Kidney glomerular epithelial cell (primary cell): ENCODE data around the gene MRPL30.
"Not testable (repeated sequence)": the region's sequence is repeated elsewhere in the genome, so short reads cannot be mapped to it uniquely, and the experiment has no call there.

Experiments used
- DNase-seq: peaks from one replicate; lab custom pipeline; 2025; lab: John Stamatoyannopoulos, UW

Gene MRPL30

GRCh38 chr2:99184811-99185210 lies 3.8 kb downstream of the MRPL30 start:
- DNase-seq = no peak

GRCh38 chr2:99187011-99187410 lies 6.0 kb downstream of the MRPL30 start:
- DNase-seq = no peak

DNA sequence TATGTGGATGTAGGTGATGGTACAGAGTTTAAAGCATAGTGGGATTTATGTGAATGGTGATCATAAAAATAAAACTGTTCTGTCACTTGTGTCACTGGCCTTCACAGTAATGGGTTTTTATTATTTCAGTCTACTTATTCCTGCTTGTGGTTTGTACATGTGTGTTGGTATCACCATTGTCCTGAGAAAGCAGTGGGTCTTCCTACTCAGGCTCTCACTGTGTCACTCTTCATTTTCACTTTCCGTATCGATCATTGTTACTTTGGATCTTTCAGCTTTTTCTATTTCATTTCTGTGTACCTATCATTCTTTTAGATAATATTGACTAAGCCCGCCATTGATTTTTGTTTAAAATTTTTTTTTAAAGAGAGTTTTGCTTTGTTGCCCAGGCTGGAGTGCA lies 7.4 kb downstream of the MRPL30 start:
- DNase-seq = no peak

DNA sequence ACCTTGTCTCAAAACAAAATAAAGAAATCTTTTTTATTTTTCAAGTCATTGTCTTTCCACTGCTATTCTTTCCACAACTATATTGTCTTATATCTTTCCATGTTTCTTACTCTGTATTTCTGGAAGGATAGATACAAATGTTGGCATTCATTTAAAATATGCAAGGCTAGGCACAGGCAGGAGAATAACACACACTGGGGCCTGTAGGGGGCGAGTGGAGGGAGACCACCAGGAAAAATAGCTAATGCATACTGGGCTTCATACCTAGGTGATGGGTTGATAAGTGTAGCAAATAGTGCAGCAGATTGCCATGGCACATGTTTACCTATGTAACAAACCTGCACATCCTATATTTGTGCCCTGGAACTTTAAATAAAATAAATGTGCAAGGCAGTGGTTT lies 9.6 kb downstream of the MRPL30 start:
- no peak for DNase-seq

DNA sequence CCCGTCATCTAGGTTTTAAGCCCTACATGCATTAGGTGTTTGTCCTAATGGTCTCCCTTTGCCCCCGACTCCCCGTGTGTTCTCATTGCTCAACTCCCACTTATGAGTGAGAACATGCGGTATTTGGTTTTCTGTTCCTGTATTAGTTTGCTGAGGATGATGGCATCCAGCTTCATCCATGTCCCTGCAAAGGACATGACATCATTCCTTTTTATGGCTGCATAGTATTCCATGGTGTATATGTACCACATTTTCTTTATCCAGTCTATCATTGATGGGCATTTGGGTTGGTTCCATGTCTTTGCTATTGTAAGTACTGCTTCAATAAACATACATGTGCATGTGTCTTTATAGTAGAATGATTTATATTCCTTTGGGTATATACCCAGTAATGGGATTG lies 11.4 kb downstream of the MRPL30 start:
- DNase-seq = not testable (repeated sequence)

DNA sequence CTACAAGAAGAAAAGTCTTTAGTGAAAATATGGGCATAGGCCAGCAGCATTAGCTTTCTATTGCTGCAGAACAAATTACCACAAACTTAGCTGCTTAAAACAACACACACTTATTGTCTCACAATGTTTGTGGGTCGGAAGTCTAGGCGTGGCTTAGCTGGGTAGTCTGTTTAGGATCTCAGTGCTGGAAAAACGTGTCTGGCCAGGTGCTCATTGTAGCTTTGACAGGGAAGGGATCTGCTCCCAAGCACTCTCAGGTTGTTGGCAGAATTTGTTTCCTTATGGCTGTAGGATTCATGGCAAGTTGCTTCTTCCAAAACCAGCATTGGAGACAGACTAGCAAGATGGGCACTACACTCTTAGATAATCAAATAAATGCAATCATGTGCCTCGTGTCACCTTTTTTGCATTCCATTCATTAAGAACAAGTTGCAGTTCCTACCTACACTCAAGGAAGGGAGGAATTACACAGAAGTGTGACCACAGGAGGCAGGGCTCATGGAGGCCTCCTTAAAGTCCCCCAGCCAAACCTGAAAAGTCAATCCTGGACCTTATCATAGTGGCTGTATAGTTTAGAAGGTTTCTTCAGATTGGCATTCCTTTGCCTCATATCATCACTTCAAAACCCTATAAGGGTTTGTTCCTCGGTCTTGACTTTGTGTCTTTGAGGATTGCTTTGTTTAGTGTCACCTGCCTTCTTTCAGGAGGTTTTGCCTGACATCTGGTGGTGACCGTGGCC lies 17.3 kb downstream of the MRPL30 start:
- DNase-seq = no peak

DNA sequence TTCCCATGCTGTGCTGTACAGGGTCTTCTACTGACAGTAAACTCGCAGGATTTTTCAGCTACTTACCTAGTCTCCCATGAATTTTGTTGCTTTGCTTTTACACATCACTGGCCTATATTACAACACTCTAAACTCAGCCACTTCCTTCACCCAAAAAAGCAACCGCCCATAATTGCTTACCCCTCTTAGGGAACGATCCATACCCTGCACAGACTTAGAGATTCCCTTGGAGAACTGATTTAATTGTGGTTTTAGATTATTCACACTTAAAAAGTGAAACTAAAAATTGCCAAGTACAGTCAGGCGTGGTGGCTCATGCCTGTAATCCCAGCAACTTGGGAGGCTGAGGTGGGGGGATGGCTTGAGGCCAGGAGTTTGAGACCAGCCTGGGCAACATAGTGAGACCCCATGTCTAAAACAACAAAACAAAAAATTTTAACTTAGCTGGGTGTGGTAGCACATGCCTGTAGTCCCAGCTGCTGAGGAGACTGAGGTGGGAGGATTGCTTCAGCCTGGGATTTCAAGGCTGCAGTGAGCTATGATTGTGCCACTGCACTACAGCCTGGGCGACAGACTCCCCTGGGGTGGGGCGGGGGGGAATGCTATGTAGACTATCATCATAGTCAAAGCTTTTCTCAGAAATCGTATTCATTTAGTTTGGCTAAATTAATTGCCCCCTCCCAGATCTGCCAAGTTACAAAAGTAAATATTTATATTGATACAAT lies 19.3 kb downstream of the MRPL30 start:
- DNase-seq = no peak

- DNase-seq = no peak
Measured at GRCh38 chr2:99201959-99202678, 21.1 kb downstream of the MRPL30 start.

- DNase-seq = no peak
Measured at GRCh38 chr2:99205491-99205890, 24.5 kb downstream of the MRPL30 start.

GRCh38 chr2:99216096-99216495 lies 35.1 kb downstream of the MRPL30 start:
- no peak for DNase-seq

DNA sequence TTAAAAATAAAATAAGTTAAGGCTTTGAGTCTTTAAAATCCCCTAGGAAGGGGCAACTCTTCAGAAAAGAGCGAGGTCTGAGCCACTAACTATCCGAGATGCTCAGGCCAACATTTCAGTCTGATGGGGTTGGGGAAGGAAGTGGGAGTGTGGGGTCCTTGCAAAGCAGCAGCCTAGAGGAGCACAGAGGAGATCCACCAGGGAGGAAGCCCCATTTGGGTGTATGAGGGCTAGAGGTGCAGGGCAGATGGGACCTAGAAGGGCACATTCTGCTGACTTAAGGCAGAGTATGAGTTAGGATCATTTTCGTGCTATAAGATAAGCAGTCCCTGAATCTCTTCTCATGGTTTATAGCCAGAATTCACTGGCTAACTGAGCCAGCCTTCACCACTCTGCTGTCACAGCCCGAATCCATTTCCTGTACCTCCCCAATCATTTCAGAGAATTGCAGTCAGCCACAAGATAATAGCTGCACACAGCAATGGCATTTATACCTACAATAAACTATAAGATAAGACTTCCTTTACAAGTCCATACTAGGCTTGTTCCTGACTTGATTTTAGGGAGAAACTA lies 37.0 kb downstream of the MRPL30 start:
- no peak for DNase-seq

- DNase-seq = not testable (repeated sequence)
Measured at GRCh38 chr2:99233177-99233576, 52.2 kb downstream of the MRPL30 start.

DNA sequence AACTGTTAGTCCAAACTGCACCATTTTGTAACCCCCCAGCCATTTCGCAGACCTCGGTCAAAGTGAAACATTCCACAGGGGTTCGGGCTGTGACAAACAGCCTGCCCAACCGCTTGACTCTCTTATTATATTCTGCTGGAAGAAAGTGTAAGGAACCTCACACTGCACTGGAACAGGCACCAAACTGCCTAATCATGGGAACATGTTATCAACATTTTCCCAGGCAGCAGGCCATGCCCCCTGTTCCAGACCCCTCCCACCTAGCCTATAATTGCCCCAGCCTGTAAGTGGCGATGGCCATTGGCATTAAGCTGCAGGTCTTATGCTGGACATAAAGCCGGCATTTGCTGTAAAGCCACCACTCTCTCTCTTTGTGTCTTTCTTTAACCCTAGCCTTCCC lies 57.6 kb downstream of the MRPL30 start:
- no peak for DNase-seq

GRCh38 chr2:99240431-99240830 lies 59.4 kb downstream of the MRPL30 start:
- DNase-seq = no peak

GRCh38 chr2:99242151-99242550 lies 61.2 kb downstream of the MRPL30 start:
- DNase-seq = no peak
